ENCODE measurements around the gene DHX58.

- TF ChIP-seq CTCF (IDR thresholded peaks at IDR 0.05 in 2 of 3, conservative IDR thresholded peaks at IDR 0.05 in 1 of 3; ENCODE audit: control insufficient read depth in 2 of 3, extremely low read depth in 1 of 3, insufficient read depth in 1 of 3, low read depth in 3 of 3, low read length in 3 of 3) (no peak), SP1 (IDR thresholded peaks at IDR 0.05; ENCODE audit: low read depth, low read length) (no peak), HDGF (IDR thresholded peaks at IDR 0.05) (no peak), POLR2A (IDR thresholded peaks at IDR 0.05; ENCODE audit: low read depth, low read length) (no peak), USF2 (IDR thresholded peaks at IDR 0.05; ENCODE audit: borderline replicate concordance, low read depth, low read length) (no peak), EP300 (IDR thresholded peaks at IDR 0.05; ENCODE audit: borderline replicate concordance in 1 of 2, control insufficient read depth in 1 of 2, low read depth in 2 of 2, low read length in 2 of 2) (no peak), E2F8 (IDR thresholded peaks at IDR 0.05; ENCODE audit: low read depth, partially characterized antibody) (no peak), FOS (IDR thresholded peaks at IDR 0.05; ENCODE audit: borderline replicate concordance, extremely low read depth, insufficient read length) (no peak), CEBPB (IDR thresholded peaks at IDR 0.05; ENCODE audit: borderline replicate concordance in 1 of 2, low read depth in 2 of 2, low read length in 2 of 2) (no peak), SMC3 (IDR thresholded peaks at IDR 0.05; ENCODE audit: borderline replicate concordance, low read length) (no peak), POLR2AphosphoS2 (IDR thresholded peaks at IDR 0.05; ENCODE audit: low read depth, low read length) (no peak), FOXK2 (IDR thresholded peaks at IDR 0.05) (no peak)
Measured at GRCh38 chr17:42075789-42076188, 36.7 kb downstream of the DHX58 start.
